ENCODE measurements around the gene REG4. TPM values are rescaled to one million over a fixed set of nuclear protein-coding genes. Genes with fewer than 3 reads are reported as not detected.
"Not testable (repeated sequence)": the region's sequence is repeated elsewhere in the genome, so short reads cannot be mapped to it uniquely, and the experiment has no call there.

REG4 gene
- total RNA-seq (not detected), polyA plus RNA-seq (10 to 100 TPM; 10.4 to 80.8 (median 13.2) TPM)

- DNase-seq = no peak
- Histone ChIP-seq H3K27ac (no peak within 1 kb of the TSS), H3K4me3 (no peak within 1 kb of the TSS), H3K9me3 (no peaks in the 10 kb centered on the region), H3K27me3 (no peaks in the 10 kb centered on the region), H3K4me1 (peaks cover 0 to 10% (median 4%) of the 10 kb centered on the region in 4 donors), H3K36me3 (no peaks in the 10 kb centered on the region)
- intact Hi-C loops (cut with DNase I) = no loop called here
- 39 to 71% methylated on average over 7 of the region's 7 CpGs for WGBS, 2 donors
- no peak for TF ChIP-seq POLR2AphosphoS5 (IDR thresholded peaks at IDR 0.05)
- no peak for TF ChIP-seq EP300 (IDR thresholded peaks at IDR 0.05)
- TF ChIP-seq, protein P1, sequence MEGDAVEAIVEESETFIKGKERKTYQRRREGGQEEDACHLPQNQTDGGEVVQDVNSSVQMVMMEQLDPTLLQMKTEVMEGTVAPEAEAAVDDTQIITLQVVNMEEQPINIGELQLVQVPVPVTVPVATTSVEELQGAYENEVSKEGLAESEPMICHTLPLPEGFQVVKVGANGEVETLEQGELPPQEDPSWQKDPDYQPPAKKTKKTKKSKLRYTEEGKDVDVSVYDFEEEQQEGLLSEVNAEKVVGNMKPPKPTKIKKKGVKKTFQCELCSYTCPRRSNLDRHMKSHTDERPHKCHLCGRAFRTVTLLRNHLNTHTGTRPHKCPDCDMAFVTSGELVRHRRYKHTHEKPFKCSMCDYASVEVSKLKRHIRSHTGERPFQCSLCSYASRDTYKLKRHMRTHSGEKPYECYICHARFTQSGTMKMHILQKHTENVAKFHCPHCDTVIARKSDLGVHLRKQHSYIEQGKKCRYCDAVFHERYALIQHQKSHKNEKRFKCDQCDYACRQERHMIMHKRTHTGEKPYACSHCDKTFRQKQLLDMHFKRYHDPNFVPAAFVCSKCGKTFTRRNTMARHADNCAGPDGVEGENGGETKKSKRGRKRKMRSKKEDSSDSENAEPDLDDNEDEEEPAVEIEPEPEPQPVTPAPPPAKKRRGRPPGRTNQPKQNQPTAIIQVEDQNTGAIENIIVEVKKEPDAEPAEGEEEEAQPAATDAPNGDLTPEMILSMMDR (IDR thresholded peaks at IDR 0.05) = no peak
- no peak for TF ChIP-seq POLR2A (IDR thresholded peaks at IDR 0.05)
These were observed at the start of gene REG4 for GRCh38 chr1:119811387-119811786. Gene REG4 (minus strand): TSS chr1:119811460. CDS start chr1:119808769, 2,691 bp downstream.

- 35 to 62% methylated on average over 4 of the region's 4 CpGs for WGBS, 2 donors
- Histone ChIP-seq H3K27ac (no peak overlapping the region), H3K4me1 (peaks cover 0 to 30% (median 16%) of the 10 kb centered on the region in 4 donors), H3K27me3 (no peaks in the 10 kb centered on the region), H3K9me3 (no peaks in the 10 kb centered on the region), H3K36me3 (no peaks in the 10 kb centered on the region), H3K4me3 (no peak overlapping the region)
- no peak for TF ChIP-seq POLR2A (IDR thresholded peaks at IDR 0.05)
- DNase-seq = no peak
- intact Hi-C loops (cut with DNase I) = no loop called here
These were observed 48.4 kb upstream of the REG4 start for GRCh38 chr1:119859647-119860046.

DNA sequence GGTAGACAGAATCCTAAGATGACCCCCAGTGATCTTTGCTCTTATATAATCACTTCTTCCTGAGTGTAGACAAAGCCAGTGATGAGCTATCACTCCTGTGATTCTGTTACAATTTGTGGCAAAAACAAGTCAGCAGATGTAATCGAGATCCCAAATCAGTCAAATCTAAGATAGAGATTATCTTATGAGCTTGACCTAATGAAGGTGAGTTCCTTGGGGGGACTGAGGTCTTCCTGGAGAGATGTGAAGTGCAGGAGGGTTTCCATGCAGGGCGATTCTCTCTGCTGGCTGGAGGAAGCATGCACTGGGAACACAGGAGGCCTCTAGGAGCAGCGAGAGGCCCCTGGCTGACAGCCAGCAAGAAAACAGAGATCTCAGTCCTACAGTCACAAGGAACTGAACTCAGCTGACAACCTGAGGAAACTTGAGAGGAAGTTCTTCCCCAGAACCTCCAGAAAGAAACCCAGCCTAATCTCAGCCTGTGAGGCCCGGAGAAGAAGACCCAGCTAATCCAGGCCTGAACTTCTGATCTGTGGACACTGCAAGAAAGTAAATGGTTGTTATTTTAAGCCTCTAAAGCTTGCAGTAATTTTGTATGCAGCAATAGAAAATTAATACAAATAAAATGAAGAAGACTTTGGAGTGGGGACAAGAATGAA, 47.4 kb upstream of the REG4 start:
- H3K27me3 ChIP-seq; intact Hi-C loops (cut with DNase I); H3K4me3 ChIP-seq; H3K27ac ChIP-seq; H3K36me3 ChIP-seq; DNase-seq; H3K9me3 ChIP-seq: not testable (repeated sequence)
- WGBS, 2 donors = 54 to 66% methylated on average over 4 of the region's 4 CpGs
- peaks cover 0 to 30% (median 16%) of the 10 kb centered on the region in 4 donors for H3K4me1 ChIP-seq

GRCh38 chr1:119858126-119858525, 46.9 kb upstream of the REG4 start:
- intact Hi-C loops (cut with DNase I) = no loop called here
- WGBS, 2 donors = 71 to 87% methylated on average over 2 of the region's 2 CpGs

GRCh38 chr1:119853155-119853554, 41.9 kb upstream of the REG4 start:
- 95 to 96% methylated on average over 23 of the region's 23 CpGs for WGBS, 2 donors
- intact Hi-C loops (cut with DNase I) = no loop called here
- Histone ChIP-seq H3K4me3 (no peak overlapping the region), H3K4me1 (peaks cover 0 to 8% (median 0%) of the 10 kb centered on the region in 4 donors), H3K9me3 (no peaks in the 10 kb centered on the region), H3K27me3 (no peaks in the 10 kb centered on the region), H3K36me3 (no peaks in the 10 kb centered on the region), H3K27ac (no peak overlapping the region)
- TF ChIP-seq, protein P1 (IDR thresholded peaks at IDR 0.05) = no peak
- no peak for TF ChIP-seq EP300 (IDR thresholded peaks at IDR 0.05)
- TF ChIP-seq POLR2A (IDR thresholded peaks at IDR 0.05) = no peak
- TF ChIP-seq POLR2AphosphoS5 (IDR thresholded peaks at IDR 0.05) = no peak
- DNase-seq = no peak

More at GRCh38 chr1:119858126-119858525, 46.9 kb upstream of the REG4 start:
- DNase-seq = no peak
- TF ChIP-seq POLR2AphosphoS5 (IDR thresholded peaks at IDR 0.05) (no peak), EP300 (IDR thresholded peaks at IDR 0.05) (no peak), POLR2A (IDR thresholded peaks at IDR 0.05) (no peak)
- TF ChIP-seq, protein P1 (IDR thresholded peaks at IDR 0.05) = no peak
- Histone ChIP-seq H3K36me3 (no peaks in the 10 kb centered on the region), H3K4me3 (no peak overlapping the region), H3K4me1 (peaks cover 0 to 30% (median 16%) of the 10 kb centered on the region in 4 donors), H3K27me3 (no peaks in the 10 kb centered on the region), H3K27ac (no peak overlapping the region), H3K9me3 (no peaks in the 10 kb centered on the region)

DNA sequence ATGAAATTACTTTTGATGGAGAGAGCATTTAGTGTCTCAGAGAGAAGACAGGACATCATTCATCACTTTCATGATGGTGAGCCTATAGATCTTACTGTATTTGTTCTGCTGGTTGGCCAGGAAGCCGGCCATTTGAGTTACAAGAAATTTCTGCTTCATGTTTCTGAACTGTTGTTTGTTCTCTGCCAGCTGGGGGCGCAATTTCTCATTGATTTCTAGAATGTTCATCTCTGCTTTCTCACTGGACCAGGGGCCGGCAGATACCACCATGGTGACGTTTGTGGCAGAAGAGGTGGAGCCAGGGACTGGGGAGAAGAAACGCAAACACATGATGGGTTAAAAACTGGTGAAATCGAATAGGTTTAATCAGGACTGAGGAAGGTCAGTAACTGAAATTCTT, 32.9 kb upstream of the REG4 start:
- H3K27ac ChIP-seq; H3K9me3 ChIP-seq; H3K4me3 ChIP-seq; intact Hi-C loops (cut with DNase I); H3K27me3 ChIP-seq; DNase-seq; H3K36me3 ChIP-seq; H3K4me1 ChIP-seq: not testable (repeated sequence)
- WGBS, 2 donors = 79 to 81% methylated on average over 6 of the region's 6 CpGs

All from sigmoid colon (tissue), 7 donors.